ENCODE data around the gene CLASP1.

Gene CLASP1

GRCh38 chr2:121649149-121649595 is at the start of gene CLASP1:
Gene CLASP1, minus strand, starts transcription at chr2:121649462. Its CDS starts 43,567 bp downstream, at chr2:121605895.
- TF ChIP-seq CTCF (IDR thresholded peaks at IDR 0.05): no peak

- TF ChIP-seq CTCF (IDR thresholded peaks at IDR 0.05): no peak
Observed at GRCh38 chr2:121698318-121698930, 49.2 kb upstream of the CLASP1 start.

GRCh38 chr2:121697108-121697631 is 47.9 kb upstream of the CLASP1 start:
- TF ChIP-seq CTCF (IDR thresholded peaks at IDR 0.05): no peak

GRCh38 chr2:121696410-121696930 is 47.2 kb upstream of the CLASP1 start:
- TF ChIP-seq CTCF (IDR thresholded peaks at IDR 0.05): no peak

GRCh38 chr2:121695171-121695451 is 45.8 kb upstream of the CLASP1 start:
- TF ChIP-seq CTCF (IDR thresholded peaks at IDR 0.05): no peak

- TF ChIP-seq CTCF (IDR thresholded peaks at IDR 0.05): no peak
Observed at GRCh38 chr2:121694398-121695170, 45.3 kb upstream of the CLASP1 start.

- TF ChIP-seq CTCF (IDR thresholded peaks at IDR 0.05): no peak
Observed at GRCh38 chr2:121690095-121690494, 40.8 kb upstream of the CLASP1 start.
